Neural progenitor cell (in vitro differentiated cells): ENCODE measurements around the gene EPHB2.

ENCODE experiments used
- EZH2 ChIP-seq: fragments of 200-600 bp; sonication (generic); IDR thresholded peaks from 2 replicates; pipeline ENCODE4 v1.6.1; 2017; ENCODE audit warnings: antibody characterized with exemption, mild to moderate bottlenecking, moderate library complexity
- EZH2phosphoT487 ChIP-seq: fragments of 200-600 bp; sonication (generic); IDR thresholded peaks from 2 replicates; pipeline ENCODE4 v1.6.1; 2017; ENCODE audit warnings: antibody characterized with exemption
- TF ChIP-seq, protein P1 (sequence below): fragments of 200-600 bp; sonication (generic); IDR thresholded peaks from 2 replicates; pipeline ENCODE4 v1.5.1; 2017; ENCODE audit warnings: antibody characterized with exemption, mild to moderate bottlenecking

DNA sequence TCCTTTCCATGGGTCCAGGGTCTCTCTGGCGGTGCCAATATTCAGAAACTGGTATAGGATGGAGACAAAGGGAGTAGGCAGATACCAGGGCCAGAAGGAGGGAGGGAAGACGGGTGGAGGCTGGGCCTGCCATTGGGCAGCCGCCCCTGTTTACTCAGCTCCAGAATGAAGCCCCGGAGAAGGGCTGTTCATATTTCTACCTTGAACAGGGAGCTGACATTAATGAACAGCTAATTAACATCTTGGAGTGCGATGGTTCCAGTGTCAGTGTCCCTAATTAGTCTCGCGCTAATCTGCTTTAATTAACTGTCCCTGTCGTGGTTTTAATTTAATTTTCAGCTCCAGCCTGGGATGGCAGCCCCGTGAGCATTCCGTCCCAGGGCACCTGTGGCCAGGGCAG is 113.8 kb downstream of the EPHB2 start:
- TF ChIP-seq, protein P1, sequence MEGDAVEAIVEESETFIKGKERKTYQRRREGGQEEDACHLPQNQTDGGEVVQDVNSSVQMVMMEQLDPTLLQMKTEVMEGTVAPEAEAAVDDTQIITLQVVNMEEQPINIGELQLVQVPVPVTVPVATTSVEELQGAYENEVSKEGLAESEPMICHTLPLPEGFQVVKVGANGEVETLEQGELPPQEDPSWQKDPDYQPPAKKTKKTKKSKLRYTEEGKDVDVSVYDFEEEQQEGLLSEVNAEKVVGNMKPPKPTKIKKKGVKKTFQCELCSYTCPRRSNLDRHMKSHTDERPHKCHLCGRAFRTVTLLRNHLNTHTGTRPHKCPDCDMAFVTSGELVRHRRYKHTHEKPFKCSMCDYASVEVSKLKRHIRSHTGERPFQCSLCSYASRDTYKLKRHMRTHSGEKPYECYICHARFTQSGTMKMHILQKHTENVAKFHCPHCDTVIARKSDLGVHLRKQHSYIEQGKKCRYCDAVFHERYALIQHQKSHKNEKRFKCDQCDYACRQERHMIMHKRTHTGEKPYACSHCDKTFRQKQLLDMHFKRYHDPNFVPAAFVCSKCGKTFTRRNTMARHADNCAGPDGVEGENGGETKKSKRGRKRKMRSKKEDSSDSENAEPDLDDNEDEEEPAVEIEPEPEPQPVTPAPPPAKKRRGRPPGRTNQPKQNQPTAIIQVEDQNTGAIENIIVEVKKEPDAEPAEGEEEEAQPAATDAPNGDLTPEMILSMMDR: no peak
- TF ChIP-seq EZH2phosphoT487 (no peak), EZH2 (no peak)
